Measurements from ENCODE around the gene RASL11A.
"Not testable (repeated sequence)": the region's sequence is repeated elsewhere in the genome, so short reads cannot be mapped to it uniquely, and the experiment has no call there.

The RASL11A gene

DNA sequence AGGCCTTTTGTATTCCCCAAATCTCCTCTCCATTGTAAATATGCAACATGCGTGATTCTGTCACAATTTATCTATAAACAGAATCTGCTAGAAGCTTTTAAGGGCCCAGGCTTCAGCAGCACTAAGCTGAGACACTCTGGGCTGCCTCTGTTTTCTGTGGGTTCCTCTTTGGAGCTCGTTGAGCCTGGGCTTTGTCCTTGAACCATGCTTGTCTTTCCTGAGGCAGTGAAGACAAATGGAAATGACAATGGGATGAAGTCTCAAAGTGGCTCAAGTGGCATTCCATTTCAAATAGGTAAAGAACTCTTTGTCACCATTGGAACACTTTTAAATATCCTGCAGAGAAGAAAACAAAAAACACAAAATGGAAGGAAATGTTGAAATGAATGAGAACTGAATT, 40.3 kb downstream of the RASL11A start:
- no peaks in the 10 kb centered on the region for H3K79me2 ChIP-seq (ENCODE audit: control insufficient read depth, insufficient read depth, low read length, unreplicated experiment)
- H2AFZ ChIP-seq (ENCODE audit: low read length, unreplicated experiment) = no peak overlapping the region
- no peak overlapping the region for H3K4me3 ChIP-seq (ENCODE audit: low read depth, low read length)
- H3K27me3 ChIP-seq (ENCODE audit: insufficient read depth, low read length) = peaks cover 7% of the 10 kb centered on the region
- no peak overlapping the region for H3K27ac ChIP-seq (ENCODE audit: low read depth, low read length)
- no peaks in the 10 kb centered on the region for H3K4me1 ChIP-seq (ENCODE audit: control insufficient read depth, insufficient read depth, low read length, unreplicated experiment)
- no peaks in the 10 kb centered on the region for H3K36me3 ChIP-seq (ENCODE audit: insufficient read depth, low read length)

DNA sequence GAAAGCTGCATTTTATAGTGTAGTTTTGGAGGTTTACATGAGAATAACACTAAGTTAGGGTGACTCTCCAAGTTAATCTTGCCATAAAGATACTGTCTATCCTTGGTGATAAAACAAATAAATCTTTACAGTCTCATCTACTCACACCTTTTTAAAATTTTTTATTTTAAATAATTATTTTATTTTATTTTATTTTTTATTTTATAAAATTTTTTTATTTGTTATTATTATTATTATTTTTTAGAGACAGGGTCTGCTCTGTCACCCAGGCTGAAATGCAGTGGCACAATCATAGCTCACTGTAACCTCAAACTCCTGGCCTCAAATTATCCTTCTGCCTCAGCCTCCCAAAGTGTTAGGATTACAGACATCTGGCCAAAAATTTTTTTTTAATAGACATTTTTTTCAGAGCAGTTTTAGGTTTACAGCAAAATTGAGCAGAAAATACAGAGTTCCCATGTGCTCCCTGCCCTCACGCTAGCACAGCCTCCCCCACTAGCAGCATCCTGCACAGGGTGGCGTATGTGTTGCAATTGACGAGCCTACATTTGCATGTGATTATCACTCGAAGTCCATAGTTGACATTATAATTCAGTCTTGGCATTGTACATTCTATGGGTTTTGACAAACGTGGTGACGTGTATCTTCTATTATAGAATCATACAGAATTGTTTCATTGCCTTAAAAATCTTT, 41.0 kb downstream of the RASL11A start:
- no peaks in the 10 kb centered on the region for H3K4me1 ChIP-seq (ENCODE audit: control insufficient read depth, insufficient read depth, low read length, unreplicated experiment)
- H3K27ac ChIP-seq (ENCODE audit: low read depth, low read length) = no peak overlapping the region
- H2AFZ ChIP-seq (ENCODE audit: low read length, unreplicated experiment) = no peak overlapping the region
- H3K4me3 ChIP-seq (ENCODE audit: low read depth, low read length) = no peak overlapping the region
- H3K27me3 ChIP-seq (ENCODE audit: insufficient read depth, low read length) = peaks cover 14% of the 10 kb centered on the region
- H3K79me2 ChIP-seq (ENCODE audit: control insufficient read depth, insufficient read depth, low read length, unreplicated experiment) = no peaks in the 10 kb centered on the region
- no peaks in the 10 kb centered on the region for H3K36me3 ChIP-seq (ENCODE audit: insufficient read depth, low read length)

DNA sequence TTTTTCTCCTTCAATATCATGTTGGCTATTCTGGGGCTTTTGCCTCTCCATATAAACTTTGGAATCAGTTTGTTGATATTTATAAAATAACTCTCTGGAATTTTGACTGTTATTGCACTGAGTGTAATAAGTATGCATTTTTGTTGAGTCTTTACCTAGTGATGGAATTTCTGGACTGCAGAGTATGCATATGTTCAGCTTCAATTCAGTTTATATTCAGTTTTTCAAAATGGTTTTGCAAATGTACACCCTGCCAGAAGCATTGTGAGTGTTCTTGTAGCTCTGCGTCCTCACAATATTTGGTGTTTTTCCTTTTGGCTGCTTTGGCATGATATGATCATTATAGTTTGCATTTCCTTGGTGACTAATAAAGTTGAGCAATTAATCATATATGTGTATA, 43.1 kb downstream of the RASL11A start:
- no peaks in the 10 kb centered on the region for H3K4me1 ChIP-seq (ENCODE audit: control insufficient read depth, insufficient read depth, low read length, unreplicated experiment)
- no peaks in the 10 kb centered on the region for H3K79me2 ChIP-seq (ENCODE audit: control insufficient read depth, insufficient read depth, low read length, unreplicated experiment)
- H3K27ac ChIP-seq (ENCODE audit: low read depth, low read length) = no peak overlapping the region
- no peak overlapping the region for H3K4me3 ChIP-seq (ENCODE audit: low read depth, low read length)
- H3K36me3 ChIP-seq (ENCODE audit: insufficient read depth, low read length) = no peaks in the 10 kb centered on the region
- no peak overlapping the region for H2AFZ ChIP-seq (ENCODE audit: low read length, unreplicated experiment)
- peaks cover 27% of the 10 kb centered on the region for H3K27me3 ChIP-seq (ENCODE audit: insufficient read depth, low read length)

DNA sequence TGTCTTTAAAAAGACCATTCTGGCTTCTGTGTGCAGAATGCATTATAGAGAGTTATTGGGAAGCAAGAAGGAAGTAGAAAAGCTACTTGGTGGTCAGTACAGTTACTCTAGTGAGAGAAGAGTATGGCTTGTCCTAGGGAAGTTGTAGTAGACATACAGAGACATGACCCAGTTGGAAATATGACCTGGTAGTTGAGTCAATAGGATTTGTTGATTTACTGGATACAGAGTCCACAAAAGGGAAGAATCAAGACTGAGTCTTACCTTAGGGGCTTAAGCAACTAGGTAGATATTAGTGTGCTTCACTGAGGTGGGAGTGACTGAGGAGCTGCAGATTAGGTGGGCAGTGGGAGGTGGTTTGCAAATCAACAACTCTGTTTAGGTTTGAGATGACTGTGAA, 48.8 kb downstream of the RASL11A start:
- Histone ChIP-seq H3K27ac (ENCODE audit: low read depth, low read length) (no peak overlapping the region), H3K4me3 (ENCODE audit: low read depth, low read length) (no peak overlapping the region), H2AFZ (ENCODE audit: low read length, unreplicated experiment) (no peak overlapping the region), H3K36me3 (ENCODE audit: insufficient read depth, low read length) (no peaks in the 10 kb centered on the region), H3K4me1 (ENCODE audit: control insufficient read depth, insufficient read depth, low read length, unreplicated experiment) (no peaks in the 10 kb centered on the region), H3K27me3 (ENCODE audit: insufficient read depth, low read length) (peaks cover 71% of the 10 kb centered on the region), H3K79me2 (ENCODE audit: control insufficient read depth, insufficient read depth, low read length, unreplicated experiment) (no peaks in the 10 kb centered on the region)

DNA sequence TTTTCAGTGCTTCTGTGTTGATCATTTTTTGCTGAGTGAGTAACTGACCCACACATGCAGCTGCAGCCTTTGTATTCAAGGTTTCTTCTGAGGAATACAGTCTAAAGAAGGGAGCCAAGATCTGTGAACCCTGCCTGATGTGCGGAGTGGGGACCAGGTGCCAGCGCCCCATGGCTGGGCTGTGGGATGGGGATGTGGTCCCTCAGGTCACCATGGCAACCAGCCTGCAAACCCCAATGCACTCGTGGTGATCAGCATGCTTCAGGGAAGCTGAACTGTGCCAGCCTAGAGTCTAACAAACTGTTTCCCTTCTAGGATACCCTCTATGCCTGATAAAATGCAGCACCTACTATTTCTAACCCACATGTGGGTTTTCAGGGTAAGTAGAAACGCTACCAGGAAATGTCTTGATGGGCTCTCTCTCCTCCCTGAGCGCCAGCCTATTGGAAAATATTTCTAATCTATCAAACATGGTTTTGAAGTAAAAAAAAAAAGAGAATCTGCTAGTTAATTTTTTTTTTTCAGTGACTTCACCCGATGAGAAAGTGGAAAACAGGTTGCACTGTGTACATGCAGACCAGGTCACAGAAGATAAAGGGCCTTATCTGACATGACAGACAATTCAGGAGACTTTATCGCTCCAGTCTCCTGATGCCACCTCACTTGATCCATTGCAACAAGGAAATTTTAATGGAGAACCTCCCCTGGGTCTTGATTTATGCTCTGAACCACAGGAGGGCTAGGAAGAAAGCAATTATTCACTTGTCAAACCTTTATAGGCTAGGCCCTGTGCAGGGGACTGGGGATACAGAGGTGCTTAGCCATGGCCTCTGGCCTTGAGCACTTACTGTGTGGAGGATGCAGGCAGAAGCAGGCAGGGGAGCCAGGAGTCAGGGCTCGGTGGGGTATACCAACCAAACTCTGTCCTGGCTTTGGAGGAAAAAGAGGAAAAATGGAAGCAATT, 51.1 kb downstream of the RASL11A start:
- Histone ChIP-seq H3K36me3 (ENCODE audit: insufficient read depth, low read length) (no peaks in the 10 kb centered on the region), H3K79me2 (ENCODE audit: control insufficient read depth, insufficient read depth, low read length, unreplicated experiment) (no peaks in the 10 kb centered on the region), H3K4me1 (ENCODE audit: control insufficient read depth, insufficient read depth, low read length, unreplicated experiment) (no peaks in the 10 kb centered on the region), H3K4me3 (ENCODE audit: low read depth, low read length) (no peak overlapping the region), H3K27ac (ENCODE audit: low read depth, low read length) (no peak overlapping the region), H3K27me3 (ENCODE audit: insufficient read depth, low read length) (peaks cover 59% of the 10 kb centered on the region), H2AFZ (ENCODE audit: low read length, unreplicated experiment) (no peak overlapping the region)

DNA sequence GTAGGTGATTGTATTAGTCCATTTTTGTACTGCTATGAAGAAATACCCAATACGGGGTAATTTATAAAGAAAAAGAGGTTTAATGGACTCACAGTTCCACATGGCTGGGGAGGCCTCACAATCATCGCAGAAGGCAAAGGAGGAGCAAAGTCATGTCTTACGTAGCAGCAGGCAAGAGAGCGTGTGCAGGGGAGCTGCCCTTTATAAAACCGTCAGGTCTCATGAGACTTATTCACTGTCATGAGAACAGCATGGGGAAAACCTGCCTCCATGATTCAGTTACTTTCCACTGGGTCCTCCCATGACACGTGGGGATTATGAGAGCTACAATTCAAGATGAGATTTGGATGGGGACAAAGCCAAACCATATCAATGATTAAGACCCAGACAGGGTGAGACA, 51.8 kb downstream of the RASL11A start:
- not testable (repeated sequence) for H3K36me3 ChIP-seq (ENCODE audit: insufficient read depth, low read length); H3K4me3 ChIP-seq (ENCODE audit: low read depth, low read length); H3K79me2 ChIP-seq (ENCODE audit: control insufficient read depth, insufficient read depth, low read length, unreplicated experiment); H3K27ac ChIP-seq (ENCODE audit: low read depth, low read length); H2AFZ ChIP-seq (ENCODE audit: low read length, unreplicated experiment); H3K4me1 ChIP-seq (ENCODE audit: control insufficient read depth, insufficient read depth, low read length, unreplicated experiment)
- peaks cover 52% of the 10 kb centered on the region for H3K27me3 ChIP-seq (ENCODE audit: insufficient read depth, low read length)
